HG03354 (cell line): ENCODE results near the gene SLC39A3.

Experiments
- ATAC-seq: cut with Tn5 transposase; IDR thresholded peaks from one replicate; pipeline ENCODE4 v1.9.1; 2021; ENCODE audit warnings: mild to moderate bottlenecking; ENCODE audit not compliant: unreplicated experiment, poor library complexity, severe bottlenecking

SLC39A3 gene

GRCh38 chr19:2769218-2769617, 29.4 kb upstream of the SLC39A3 start:
- ATAC-seq: no peak

- no peak for ATAC-seq
Measured at GRCh38 chr19:2768365-2769132, 28.7 kb upstream of the SLC39A3 start.

GRCh38 chr19:2767688-2768087, 27.9 kb upstream of the SLC39A3 start:
- no peak for ATAC-seq

GRCh38 chr19:2766594-2767372, 27.0 kb upstream of the SLC39A3 start:
- no peak for ATAC-seq

GRCh38 chr19:2765376-2765775, 25.6 kb upstream of the SLC39A3 start:
- ATAC-seq: no peak

- ATAC-seq: no peak
Measured at GRCh38 chr19:2764945-2765344, 25.1 kb upstream of the SLC39A3 start.

GRCh38 chr19:2763687-2764086, 23.9 kb upstream of the SLC39A3 start:
- no peak for ATAC-seq

- ATAC-seq: no peak
Measured at GRCh38 chr19:2762783-2763496, 23.1 kb upstream of the SLC39A3 start.

- no peak for ATAC-seq
Measured at GRCh38 chr19:2761876-2762782, 22.3 kb upstream of the SLC39A3 start.

- no peak for ATAC-seq
Measured at GRCh38 chr19:2761309-2761677, 21.5 kb upstream of the SLC39A3 start.

GRCh38 chr19:2759965-2760364, 20.1 kb upstream of the SLC39A3 start:
- ATAC-seq: no peak

- no peak for ATAC-seq
Measured at GRCh38 chr19:2759362-2759761, 19.5 kb upstream of the SLC39A3 start.

- no peak for ATAC-seq
Measured at GRCh38 chr19:2758601-2759313, 18.9 kb upstream of the SLC39A3 start.

GRCh38 chr19:2756921-2757881, 17.4 kb upstream of the SLC39A3 start:
- ATAC-seq: no peak

- no peak for ATAC-seq
Measured at GRCh38 chr19:2756477-2756876, 16.7 kb upstream of the SLC39A3 start.

- ATAC-seq: no peak
Measured at GRCh38 chr19:2755811-2756210, 16.0 kb upstream of the SLC39A3 start.

GRCh38 chr19:2755448-2755705, 15.6 kb upstream of the SLC39A3 start:
- no peak for ATAC-seq
